Stimulated activated naive CD8-positive, alpha-beta T cell treated with anti-CD3 and anti-CD28 coated beads, Interleukin-15, Interleukin-2, amounts not matched to agents 100 ng/mL and 50 ng/mL, for 24 hours (primary cell): Measurements from ENCODE around the gene FYN.

ENCODE experiments used
- H3K27ac Mint-ChIP-seq: one replicate; pipeline ENCODE4 v1.8.0; 2021; ENCODE audit warnings: mild to moderate bottlenecking, mixed read lengths
- H3K27me3 Mint-ChIP-seq: one replicate; pipeline ENCODE4 v1.8.0; 2021; ENCODE audit warnings: mixed read lengths
- H3K36me3 Mint-ChIP-seq: one replicate; pipeline ENCODE4 v1.8.0; 2021; ENCODE audit warnings: low read depth, mixed read lengths
- H3K4me1 Mint-ChIP-seq: one replicate; pipeline ENCODE4 v1.8.0; 2021; ENCODE audit warnings: low read depth, mixed read lengths
- H3K4me3 Mint-ChIP-seq: one replicate; pipeline ENCODE4 v1.8.0; 2021; ENCODE audit warnings: mild to moderate bottlenecking, mixed read lengths
- H3K9me3 Mint-ChIP-seq: one replicate; pipeline ENCODE4 v1.8.0; 2021; ENCODE audit warnings: mixed read lengths

Gene FYN

DNA sequence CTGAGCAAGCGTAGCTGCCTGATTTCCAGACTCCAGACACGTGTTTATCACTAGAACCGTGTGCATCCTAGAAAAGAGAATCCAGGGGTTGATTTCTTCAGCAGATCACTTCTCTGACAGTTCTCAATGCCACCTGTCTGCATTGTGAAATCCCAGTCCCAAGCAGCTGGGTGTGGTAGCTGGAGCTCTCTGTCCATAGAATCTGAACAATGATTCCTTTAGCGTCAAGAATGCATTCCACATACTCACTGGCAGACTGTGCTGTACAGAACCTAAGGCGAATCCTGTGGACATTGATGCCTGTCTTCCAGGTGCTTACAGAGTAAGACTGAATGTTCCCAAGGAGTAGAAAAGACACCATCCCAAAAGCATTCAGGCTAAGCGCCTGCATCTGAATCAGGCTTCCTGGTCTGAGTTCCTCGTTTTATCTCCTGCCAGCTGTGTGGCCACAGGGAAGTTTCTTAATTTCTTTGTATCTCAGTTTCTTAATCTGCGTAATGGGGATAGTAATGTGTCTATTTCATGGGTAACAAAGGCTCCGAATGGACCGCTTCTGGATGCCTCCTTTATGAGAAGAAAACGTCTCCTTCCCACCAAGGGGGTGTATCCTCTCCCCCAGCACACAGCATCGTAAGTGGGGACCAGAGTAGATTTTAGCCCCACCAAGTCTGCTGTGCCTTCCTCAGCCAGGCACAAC, 257.2 kb downstream of the FYN start:
- peaks cover 3% of the 10 kb centered on the region for H3K9me3 Mint-ChIP-seq
- H3K36me3 Mint-ChIP-seq: no peaks in the 10 kb centered on the region
- H3K4me3 Mint-ChIP-seq: no peak overlapping the region
- peaks cover 24% of the 10 kb centered on the region for H3K27me3 Mint-ChIP-seq
- no peaks in the 10 kb centered on the region for H3K4me1 Mint-ChIP-seq
- no peak overlapping the region for H3K27ac Mint-ChIP-seq

DNA sequence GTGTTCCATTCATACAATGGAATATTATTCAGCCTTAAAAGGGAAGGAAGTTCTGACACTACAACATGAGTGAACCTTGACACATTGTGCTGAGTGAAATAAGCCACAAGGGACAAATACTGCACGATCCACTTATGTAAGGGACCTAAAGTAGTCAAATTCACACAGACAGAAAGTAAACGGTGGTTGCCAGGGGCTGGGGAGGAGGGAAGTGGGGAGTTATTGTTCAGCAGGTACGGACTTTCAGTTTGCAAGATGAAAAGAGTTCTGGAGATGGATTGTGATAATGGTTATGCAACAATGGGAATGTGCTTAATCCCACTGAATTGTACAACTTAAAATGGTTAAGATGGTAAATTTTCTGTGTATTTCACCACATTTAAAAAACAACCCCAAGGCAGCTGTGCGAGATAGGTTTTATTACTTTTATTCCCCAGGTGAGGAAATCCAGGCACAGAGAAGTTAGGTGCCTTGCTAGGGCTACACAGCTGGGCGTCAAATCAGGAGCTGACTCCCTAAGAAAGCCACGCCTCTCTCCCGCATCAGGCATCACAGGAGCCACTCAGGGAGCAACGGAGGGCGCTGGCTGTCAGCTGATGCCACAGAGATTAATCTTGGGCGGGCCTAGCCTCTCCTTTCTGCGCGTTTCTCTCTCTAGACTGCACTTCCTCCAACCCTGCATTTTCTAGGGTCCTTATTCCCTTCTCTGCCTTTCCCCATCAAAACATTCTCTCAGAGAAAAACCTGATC, 258.2 kb downstream of the FYN start:
- Mint-ChIP-seq H3K27ac (no peak overlapping the region), H3K27me3 (peaks cover 24% of the 10 kb centered on the region), H3K36me3 (no peaks in the 10 kb centered on the region), H3K9me3 (peaks cover 3% of the 10 kb centered on the region), H3K4me3 (no peak overlapping the region), H3K4me1 (no peaks in the 10 kb centered on the region)

DNA sequence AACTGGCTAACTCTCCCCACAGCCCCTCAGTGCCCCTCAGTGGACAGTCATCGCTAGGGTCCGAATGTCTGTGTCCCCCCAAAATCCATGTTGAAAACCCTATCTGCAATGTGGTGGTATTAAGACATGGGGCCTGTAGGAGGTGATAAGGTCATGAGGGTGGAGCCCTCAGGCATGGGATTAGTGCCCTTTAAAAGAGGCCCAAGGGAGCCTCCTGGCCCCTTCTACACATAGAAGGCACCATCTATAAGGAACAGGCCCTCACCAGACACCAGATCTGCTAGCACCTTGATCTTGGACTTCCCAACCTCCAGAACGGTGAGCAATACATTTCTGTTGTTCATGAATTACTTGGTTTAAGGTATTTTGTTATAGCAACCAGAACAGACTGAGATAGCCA, 260.9 kb downstream of the FYN start:
- no peak overlapping the region for H3K27ac Mint-ChIP-seq
- no peak overlapping the region for H3K4me3 Mint-ChIP-seq
- peaks cover 3% of the 10 kb centered on the region for H3K9me3 Mint-ChIP-seq
- no peaks in the 10 kb centered on the region for H3K4me1 Mint-ChIP-seq
- H3K36me3 Mint-ChIP-seq: no peaks in the 10 kb centered on the region
- H3K27me3 Mint-ChIP-seq: peaks cover 24% of the 10 kb centered on the region

DNA sequence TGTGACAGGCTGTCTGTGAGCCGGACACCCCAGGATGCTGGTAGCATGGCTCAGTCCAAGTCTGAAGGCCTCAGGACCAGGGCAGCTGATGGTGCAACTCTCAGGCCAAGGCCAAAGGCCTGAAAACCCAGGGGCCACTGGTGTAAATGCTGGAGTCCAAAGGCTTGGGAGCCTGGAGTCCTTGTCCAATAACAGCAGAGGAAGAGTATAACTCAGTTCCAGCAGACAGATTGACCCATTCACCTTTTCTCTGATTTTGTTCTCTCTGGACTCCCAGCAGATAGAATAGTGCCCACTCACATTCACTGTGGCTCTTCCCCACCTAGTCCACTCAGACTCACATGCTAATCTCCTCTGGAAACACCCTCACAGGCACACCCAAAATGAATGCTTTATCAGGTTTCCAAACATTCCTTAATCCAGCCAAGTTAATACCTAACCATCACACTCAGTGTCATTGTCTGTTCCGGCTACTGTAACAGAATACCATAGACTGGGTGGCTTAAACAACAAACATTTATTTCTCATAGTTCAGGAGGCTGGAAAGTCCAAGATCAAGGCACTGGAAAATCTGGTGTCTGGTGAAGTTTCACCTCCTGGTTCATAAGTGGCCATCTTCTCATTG, 262.6 kb downstream of the FYN start:
- H3K4me3 Mint-ChIP-seq: no peak overlapping the region
- no peaks in the 10 kb centered on the region for H3K36me3 Mint-ChIP-seq
- peaks cover 3% of the 10 kb centered on the region for H3K9me3 Mint-ChIP-seq
- H3K27me3 Mint-ChIP-seq: peaks cover 22% of the 10 kb centered on the region
- no peak overlapping the region for H3K27ac Mint-ChIP-seq
- peaks cover 12% of the 10 kb centered on the region for H3K4me1 Mint-ChIP-seq
